IMR-90 (cell line): ENCODE measurements around the gene CFAP61. TPM values are rescaled to one million over a fixed set of nuclear protein-coding genes. Genes with fewer than 3 reads are reported as not detected.

Source experiments
- ATAC-seq: fragments of 200-7000 bp; cut with Tn5 transposase; 2 replicates; pipeline ENCODE4 v1.9.1; 2020; ENCODE audit warnings: low read depth, mild to moderate bottlenecking, moderate library complexity
- BruUV-seq: library from RNA; stranded (reverse); fragments of 400-500 nt; replicated peaks from 2 replicates; lab custom pipeline; 2021; lab: Mats Ljungman, UMichigan
- CTCF ChIA-PET: fragments of 300-600 bp; formaldehyde crosslinking; extraction: SDS; loops from one replicate; lab custom pipeline; 2021; ENCODE audit warnings: antibody characterized with exemption; lab: Yijun Ruan, JAX
- POLR2A ChIA-PET: fragments of 300-600 bp; sonication (Branson Sonifier 250); formaldehyde crosslinking; loops from one replicate; lab custom pipeline; 2022; ENCODE audit warnings: antibody characterized with exemption; ENCODE audit not compliant: unreplicated experiment; lab: Charles Lee
- DNase-seq: peaks from one replicate; pipeline ENCODE4 v3.0.0; 2013
- H2AFZ ChIP-seq: replicated peaks from 2 replicates; pipeline ENCODE3; 2013; ENCODE audit warnings: low read length, mild to moderate bottlenecking; ENCODE audit not compliant: poor library complexity
- H2AK5ac ChIP-seq: 2 replicates; pipeline ENCODE4 v1.6.1; 2013; ENCODE audit warnings: low read depth, low read length, inconsistent platforms
- H2AK9ac ChIP-seq: replicated peaks from 2 replicates; pipeline ENCODE3; 2013; ENCODE audit warnings: mild to moderate bottlenecking, low read depth, low read length, moderate library complexity; ENCODE audit not compliant: poor library complexity
- H2BK120ac ChIP-seq: 2 replicates; pipeline ENCODE4 v1.6.1; 2013; ENCODE audit warnings: low read depth, low read length, inconsistent platforms
- H2BK15ac ChIP-seq: 3 replicates; pipeline ENCODE4 v1.6.1; 2013; ENCODE audit warnings: low read depth, low read length, inconsistent platforms
- H2BK20ac ChIP-seq: 2 replicates; pipeline ENCODE4 v1.6.1; 2013; ENCODE audit warnings: low read depth, mild to moderate bottlenecking, inconsistent platforms, low read length, moderate library complexity
- H2BK5ac ChIP-seq: 2 replicates; pipeline ENCODE4 v1.6.1; 2013; ENCODE audit warnings: mild to moderate bottlenecking, low read depth, low read length, inconsistent platforms; ENCODE audit not compliant: poor library complexity, severe bottlenecking
- H3K14ac ChIP-seq: replicated peaks from 2 replicates; pipeline ENCODE4 v1.6.1; 2013; ENCODE audit warnings: low read depth, low read length, inconsistent platforms
- H3K18ac ChIP-seq: 2 replicates; pipeline ENCODE4 v1.6.1; 2013; ENCODE audit warnings: low read depth, low read length, control low read depth
- H3K23ac ChIP-seq: 2 replicates; pipeline ENCODE4 v1.6.1; 2013; ENCODE audit warnings: low read depth, low read length, inconsistent platforms
- H3K27ac ChIP-seq: 2 replicates; pipeline ENCODE4 v1.5.1; 2013; ENCODE audit warnings: mild to moderate bottlenecking, control low read depth, low read length; ENCODE audit not compliant: insufficient read depth
- H3K27me3 ChIP-seq: 2 replicates; pipeline ENCODE4 v1.6.1; 2013; ENCODE audit warnings: low read length; ENCODE audit not compliant: control insufficient read depth, insufficient read depth
- H3K36me3 ChIP-seq: 2 replicates; pipeline ENCODE4 v1.6.1; 2013; ENCODE audit warnings: low read length, mixed read lengths; ENCODE audit not compliant: control insufficient read depth, insufficient read depth
- H3K4ac ChIP-seq: 2 replicates; pipeline ENCODE4 v1.6.1; 2013; ENCODE audit warnings: low read depth, low read length, inconsistent platforms
- H3K4me1 ChIP-seq: 2 replicates; pipeline ENCODE4 v1.6.1; 2013; ENCODE audit warnings: low read length, mixed read lengths; ENCODE audit not compliant: control insufficient read depth, insufficient read depth
- H3K4me2 ChIP-seq: 2 replicates; pipeline ENCODE4 v1.6.1; 2013; ENCODE audit warnings: low read depth, mild to moderate bottlenecking, control low read depth, low read length, moderate library complexity
- H3K4me3 ChIP-seq: 2 replicates; pipeline ENCODE4 v1.5.1; 2013; ENCODE audit warnings: low read depth, mild to moderate bottlenecking, control low read depth, low read length, moderate library complexity; ENCODE audit not compliant: insufficient read depth
- H3K56ac ChIP-seq: 2 replicates; pipeline ENCODE4 v1.6.1; 2013; ENCODE audit warnings: low read length, inconsistent platforms; ENCODE audit not compliant: insufficient read depth; ENCODE audit errors: extremely low read depth
- H3K79me1 ChIP-seq, 2 experiments: 2 replicates each; pipeline ENCODE4 v1.6.1; 2013; ENCODE audit warnings: low read length in 2 of 2, inconsistent platforms in 1 of 2, low read depth in 1 of 2
- H3K9ac ChIP-seq: 2 replicates; pipeline ENCODE4 v1.6.1; 2013; ENCODE audit warnings: low read depth, low read length, control low read depth
- H3K9me1 ChIP-seq: 2 replicates; pipeline ENCODE4 v1.6.1; 2013; ENCODE audit warnings: low read length, inconsistent platforms; ENCODE audit not compliant: insufficient read depth
- H3K9me3 ChIP-seq: 2 replicates; pipeline ENCODE4 v1.6.1; 2013; ENCODE audit warnings: low read length; ENCODE audit not compliant: control insufficient read depth, insufficient read depth
- H4K20me1 ChIP-seq: 2 replicates; pipeline ENCODE4 v1.6.1; 2013; ENCODE audit warnings: low read length, inconsistent platforms; ENCODE audit not compliant: insufficient read depth
- H4K5ac ChIP-seq: 2 replicates; pipeline ENCODE4 v1.6.1; 2013; ENCODE audit warnings: mild to moderate bottlenecking, low read depth, low read length, control low read depth
- H4K8ac ChIP-seq, 2 experiments: 2 replicates each; pipeline ENCODE4 v1.6.1; 2013; ENCODE audit warnings: low read depth in 2 of 2, low read length in 2 of 2, control low read depth in 1 of 2, inconsistent platforms in 1 of 2
- H4K91ac ChIP-seq: 2 replicates; pipeline ENCODE4 v1.6.1; 2013; ENCODE audit warnings: low read depth, low read length, inconsistent platforms; ENCODE audit not compliant: insufficient read depth
- MXI1 ChIP-seq: IDR thresholded peaks from 2 replicates; pipeline ENCODE4 v1.6.1; 2012; ENCODE audit warnings: low read depth, mild to moderate bottlenecking, low read length, moderate library complexity, borderline replicate concordance
- RFX5 ChIP-seq: IDR thresholded peaks from 2 replicates; pipeline ENCODE4 v1.8.0; 2012; ENCODE audit warnings: low read depth, mild to moderate bottlenecking, low read length, moderate library complexity
- WGBS, 2 experiments: methylation state at CpG; one replicate each; pipeline versions ENCODE4 v1.1.5 to v1.1.7; 2013; ENCODE audit warnings: missing lambda C conversion rate in 2 of 2; ENCODE audit not compliant: insufficient read length in 1 of 2; ENCODE audit errors: extremely low coverage in 2 of 2; 5-methylcytosine and 5-hydroxymethylcytosine counted together
- dilution Hi-C: fragments of 300-500 bp; cut with HindIII; formaldehyde crosslinking; loops from one replicate; pipeline ENCODE4 v1.14.3; 2018; ENCODE audit warnings: low sequenced_read_pairs; ENCODE audit not compliant: unreplicated experiment
- in situ Hi-C: fragments of 300-500 bp; cut with MboI; formaldehyde crosslinking; loops from 3 replicates; pipeline ENCODE4 v1.14.3; 2019; ENCODE audit warnings: low sequenced_read_pairs, inconsistent platforms, mixed read lengths
- intact Hi-C: fragments of 100-400 bp; cut with micrococcal nuclease; formaldehyde crosslinking; loops from 2 replicates; pipeline ENCODE4 v1.10.0; 2022
- polyA plus RNA-seq, 3 experiments: library from polyadenylated mRNA; depleted of rRNA; stranded (reverse); fragments of >200 nt; gene quantifications; 2 replicates each; pipeline ENCODE4 v1.2.3, GENCODE V29; 2012; ENCODE audit warnings: low replicate concordance in 1 of 3
- total RNA-seq: library from RNA; depleted of rRNA; stranded (reverse); fragments of >200 nt; gene quantifications from 2 replicates; pipeline ENCODE4 v1.2.3, GENCODE V29; 2012
- TF ChIP-seq, protein P1 (sequence below): fragments of 150-350 bp; IDR thresholded peaks from 2 replicates; pipeline ENCODE4 v1.6.1; 2017; ENCODE audit warnings: mild to moderate bottlenecking, antibody characterized with exemption, low read length, low read depth

The CFAP61 gene
- total and polyA plus RNA-seq, 2 of the 4 experiments (the other 2 are of a cell fraction) = 0.07 TPM; not detected in 1

DNA sequence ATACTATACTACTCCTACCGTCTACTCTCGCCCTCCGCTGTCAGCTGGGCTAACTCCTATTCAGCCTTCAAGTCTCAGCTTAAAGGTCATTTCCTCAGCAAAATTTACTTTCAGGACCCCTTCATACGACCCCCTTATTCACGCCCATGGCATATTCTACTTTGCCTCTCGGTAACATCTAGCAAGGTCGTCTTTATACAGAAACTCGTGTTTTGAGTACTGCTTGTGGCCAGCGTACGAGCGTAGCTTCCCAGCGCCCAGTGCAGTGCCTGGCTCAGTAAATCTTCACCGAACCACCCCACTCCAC lies 612 bp upstream of the CFAP61 start:
- intact Hi-C loops = loop anchor here (1.0 kb wide), 1 partner anchor 363 kb away; no protein-coding TSS in a partner anchor
- CTCF ChIA-PET = interaction anchor here (1.0 to 1.5 kb wide), 3 partner anchors 21 to 542 kb away, joined by 3 to 4 read pairs (median 4); no protein-coding TSS in a partner anchor
- peak; percentile 6 for ATAC-seq

More for the DNA sequence above, 612 bp upstream of the CFAP61 start:
- peak overlapping the region; percentile 72 for H4K5ac ChIP-seq
- WGBS, 2 experiments = 7% methylated on average over 6 of the region's 13 CpGs; no CpG with 5 or more reads in 1 of the 2 experiments
- no TSS peak for BruUV-seq
- in situ Hi-C loops = no loop called here
- peak overlapping the region; percentile 29; the same call in 1 of the 2 replicates for H2AK5ac ChIP-seq
- peak overlapping the region; percentile 67 for H3K4me3 ChIP-seq
- H3K4me1 ChIP-seq = no peaks in the 10 kb centered on the region
- H4K20me1 ChIP-seq = no peaks in the 10 kb centered on the region
- H3K79me1 ChIP-seq = peaks cover 9 to 22% of the 10 kb centered on the region in 2 experiments
- H2AFZ ChIP-seq = peak overlapping the region; percentile 100
- TF ChIP-seq, protein P1, sequence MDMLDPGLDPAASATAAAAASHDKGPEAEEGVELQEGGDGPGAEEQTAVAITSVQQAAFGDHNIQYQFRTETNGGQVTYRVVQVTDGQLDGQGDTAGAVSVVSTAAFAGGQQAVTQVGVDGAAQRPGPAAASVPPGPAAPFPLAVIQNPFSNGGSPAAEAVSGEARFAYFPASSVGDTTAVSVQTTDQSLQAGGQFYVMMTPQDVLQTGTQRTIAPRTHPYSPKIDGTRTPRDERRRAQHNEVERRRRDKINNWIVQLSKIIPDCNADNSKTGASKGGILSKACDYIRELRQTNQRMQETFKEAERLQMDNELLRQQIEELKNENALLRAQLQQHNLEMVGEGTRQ = no peak
- TF ChIP-seq MXI1 (no peak), RFX5 (no peak)
- no peak overlapping the region for H2BK15ac ChIP-seq
- no peaks in the 10 kb centered on the region for H3K9me3 ChIP-seq
- peak overlapping the region; percentile 87 for H3K14ac ChIP-seq
- H3K36me3 ChIP-seq = peaks cover 14% of the 10 kb centered on the region
- H3K23ac ChIP-seq = peak overlapping the region; percentile 55; the same call in 1 of the 2 replicates
- H3K56ac ChIP-seq = peak overlapping the region; percentile 17; the same call in 1 of the 2 replicates
- peak overlapping the region; percentile 19 to 95; a peak in 3 of 4 replicates for H4K8ac ChIP-seq
- dilution Hi-C loops = no loop called here
- peak overlapping the region; percentile 97 for H3K4me2 ChIP-seq
- peaks cover 2% of the 10 kb centered on the region; the same call in 1 of the 2 replicates for H3K27me3 ChIP-seq
- POLR2A ChIA-PET = no interaction called here
- peak overlapping the region; percentile 84 for H3K9ac ChIP-seq
- peak overlapping the region; percentile 77 for H2BK5ac ChIP-seq
- no peak overlapping the region for H2BK20ac ChIP-seq
- no peaks in the 10 kb centered on the region for H3K9me1 ChIP-seq
- H4K91ac ChIP-seq = no peak overlapping the region
- no peak overlapping the region for H3K18ac ChIP-seq
- peak overlapping the region; percentile 75 for H3K27ac ChIP-seq
- H2AK9ac ChIP-seq = peak overlapping the region; percentile 89
- no peak for DNase-seq
- H2BK120ac ChIP-seq = no peak overlapping the region
- H3K4ac ChIP-seq = peak overlapping the region; percentile 85
